HepG2 (cell line): ENCODE measurements around the gene GNGT2. TPM values are rescaled to one million over a fixed set of nuclear protein-coding genes. Genes with fewer than 3 reads are reported as not detected.

Source experiments
- ATAC-seq: fragments of 200-7000 bp; cut with Tn5 transposase; 3 replicates; pipeline ENCODE4 v1.9.1; 2020; ENCODE audit warnings: mild to moderate bottlenecking, moderate library complexity
- BruUV-seq: library from RNA; stranded (reverse); fragments of 400-500 nt; replicated peaks from 2 replicates; lab custom pipeline; 2021; lab: Mats Ljungman, UMichigan
- CTCF ChIA-PET: fragments of 300-600 bp; formaldehyde crosslinking; extraction: SDS; loops from one replicate; lab custom pipeline; 2021; ENCODE audit warnings: low total read pairs, inconsistent platforms, low intra/inter-chr PET ratio; lab: Yijun Ruan, JAX
- POLR2A ChIA-PET: fragments of 350-600 bp; sonication (Branson Sonifier 250); formaldehyde crosslinking; loops from one replicate; lab custom pipeline; 2020; ENCODE audit warnings: antibody characterized with exemption, inconsistent platforms; lab: Yijun Ruan, JAX
- DNase-seq: peaks from one replicate; pipeline ENCODE4 v3.0.0-alpha.2; 2015; ENCODE audit warnings: low spot score
- FAIRE-seq: peaks from 3 replicates; lab custom pipeline; 2011; peaks lifted over from hg19 to GRCh38; lab: Jason Lieb, UNC
- H2AFZ ChIP-seq: one replicate; pipeline ENCODE4 v1.6.1; 2011; ENCODE audit warnings: low read length, inconsistent platforms
- H3K27ac ChIP-seq: fragments of 300-600 bp; 3 replicates; pipeline ENCODE4 v1.8.0; 2011; ENCODE audit warnings: mixed run types, mild to moderate bottlenecking, mixed read lengths, low read length, inconsistent platforms; ENCODE audit not compliant: insufficient read depth; ENCODE audit errors: extremely low read length
- H3K27me3 ChIP-seq, 2 experiments: fragments of 200-600 bp in 1 of 2; 2 replicates in 1 of 2; 3 replicates in 1 of 2; pipeline versions ENCODE4 v1.6.0 to v1.8.0; 2011; ENCODE audit warnings: low read length in 2 of 2, mild to moderate bottlenecking in 2 of 2, moderate library complexity in 2 of 2, inconsistent platforms in 1 of 2; ENCODE audit not compliant: insufficient read depth in 2 of 2, control insufficient read depth in 1 of 2
- H3K36me3 ChIP-seq, 2 experiments: fragments of 200-600 bp in 1 of 2; replicated peaks in 1 of 2; 2 replicates in 1 of 2; 3 replicates in 1 of 2; pipeline versions ENCODE4 v1.5.1 to v1.8.0; 2011; ENCODE audit warnings: low read length in 2 of 2, inconsistent platforms in 1 of 2; ENCODE audit not compliant: insufficient read depth in 2 of 2, control insufficient read depth in 1 of 2
- H3K4me1 ChIP-seq: 2 replicates; pipeline ENCODE4 v1.5.1; 2012; ENCODE audit warnings: low read length, inconsistent platforms; ENCODE audit not compliant: insufficient read depth
- H3K4me2 ChIP-seq: 2 replicates; pipeline ENCODE4 v1.6.0; 2011; ENCODE audit warnings: low read depth, low read length, inconsistent platforms
- H3K4me3 ChIP-seq, 3 experiments: fragments of 200-600 bp in 1 of 3; sonication (generic), shearing (Covaris generic) in 1 of 3; replicated peaks in 1 of 3; 2 replicates each; pipeline ENCODE4 v1.5.1; 2011 to 2016; ENCODE audit warnings: low read length in 3 of 3, inconsistent platforms in 2 of 3, low read depth in 2 of 3, mild to moderate bottlenecking in 2 of 3, control low read depth in 1 of 3, mixed read lengths in 1 of 3; ENCODE audit not compliant: insufficient read depth in 1 of 3
- H3K79me2 ChIP-seq: one replicate; pipeline ENCODE4 v1.6.1; 2011; ENCODE audit warnings: low read length, inconsistent platforms; ENCODE audit not compliant: insufficient read depth
- H3K9ac ChIP-seq: 2 replicates; pipeline ENCODE4 v1.6.0; 2011; ENCODE audit warnings: mild to moderate bottlenecking, low read depth, low read length, inconsistent platforms; ENCODE audit not compliant: insufficient read depth
- H3K9me3 ChIP-seq: 2 replicates; pipeline ENCODE4 v1.5.1; 2012; ENCODE audit warnings: mild to moderate bottlenecking, low read length
- H4K20me1 ChIP-seq: 2 replicates; pipeline ENCODE4 v1.6.0; 2011; ENCODE audit warnings: inconsistent platforms, mild to moderate bottlenecking, low read length, moderate library complexity; ENCODE audit not compliant: insufficient read depth
- ADNP ChIP-seq: sonication (generic); formaldehyde crosslinking; IDR thresholded peaks from 2 replicates; pipeline ENCODE4 v1.4.0; 2020; ENCODE audit warnings: missing genetic modification reagents
- DNMT1 ChIP-seq: sonication (generic); formaldehyde crosslinking; IDR thresholded peaks from 2 replicates; pipeline ENCODE4 v1.5.1; 2020; ENCODE audit warnings: mild to moderate bottlenecking, missing genetic modification reagents
- FOSL2 ChIP-seq: sonication (generic); formaldehyde crosslinking; IDR thresholded peaks from 2 replicates; pipeline ENCODE4 v1.4.0; 2020; ENCODE audit warnings: missing genetic modification reagents
- GLI4 ChIP-seq: sonication (generic); formaldehyde crosslinking; IDR thresholded peaks from 2 replicates; pipeline ENCODE4 v1.5.1; 2020; ENCODE audit warnings: missing genetic modification reagents, mild to moderate bottlenecking, moderate library complexity, borderline replicate concordance
- IKZF4 ChIP-seq: sonication (generic); formaldehyde crosslinking; IDR thresholded peaks from 2 replicates; pipeline ENCODE4 v1.5.1; 2020; ENCODE audit warnings: borderline replicate concordance, mild to moderate bottlenecking, low read depth, missing genetic modification reagents; ENCODE audit errors: not compliant biosample characterization
- KDM2A ChIP-seq: sonication (generic); formaldehyde crosslinking; IDR thresholded peaks from 2 replicates; pipeline ENCODE4 v1.4.0; 2020; ENCODE audit warnings: low read depth, missing genetic modification reagents, borderline replicate concordance
- KLF15 ChIP-seq: sonication (generic); formaldehyde crosslinking; IDR thresholded peaks from 2 replicates; pipeline ENCODE4 v1.8.1; 2023; ENCODE audit warnings: borderline replicate concordance, mild to moderate bottlenecking, inconsistent platforms, missing genetic modification reagents, mixed read lengths
- MTA1 ChIP-seq: sonication (generic); formaldehyde crosslinking; IDR thresholded peaks from 2 replicates; pipeline ENCODE4 v1.4.0; 2020; ENCODE audit warnings: missing genetic modification reagents, mild to moderate bottlenecking, borderline replicate concordance
- PCBP2 ChIP-seq: fragments of 200-400 bp; formaldehyde crosslinking; optimal IDR thresholded peaks from 2 replicates; pipeline ENCODE3; 2018; ENCODE audit warnings: low read length, low read depth; ENCODE audit not compliant: poor library complexity, severe bottlenecking
- REPIN1 ChIP-seq: sonication (generic); formaldehyde crosslinking; IDR thresholded peaks from 2 replicates; pipeline ENCODE4 v1.8.0; 2022; ENCODE audit warnings: missing genetic modification reagents, low read depth, mild to moderate bottlenecking, borderline replicate concordance
- SMAD3 ChIP-seq: sonication (generic); formaldehyde crosslinking; IDR thresholded peaks from 2 replicates; pipeline ENCODE4 v1.4.0; 2020; ENCODE audit warnings: missing genetic modification reagents
- SSRP1 ChIP-seq: IDR thresholded peaks from 2 replicates; pipeline ENCODE4 v1.6.1; 2016; ENCODE audit warnings: control low read depth
- ZNF143 ChIP-seq: sonication (generic); formaldehyde crosslinking; IDR thresholded peaks from 2 replicates; pipeline ENCODE4 v1.4.0; 2020; ENCODE audit warnings: missing genetic modification reagents
- ZNF274 ChIP-seq: sonication (generic); formaldehyde crosslinking; IDR thresholded peaks from 2 replicates; pipeline ENCODE4 v1.5.1; 2020; ENCODE audit warnings: mild to moderate bottlenecking, missing genetic modification reagents
- ZNF749 ChIP-seq: sonication (generic); formaldehyde crosslinking; IDR thresholded peaks from 2 replicates; pipeline ENCODE4 v1.8.0; 2022; ENCODE audit warnings: mild to moderate bottlenecking, missing genetic modification reagents, moderate library complexity, borderline replicate concordance
- ZNF780A ChIP-seq: sonication (generic); formaldehyde crosslinking; IDR thresholded peaks from 2 replicates; pipeline ENCODE4 v1.8.0; 2022; ENCODE audit warnings: mild to moderate bottlenecking, missing genetic modification reagents, moderate library complexity
- WGBS: methylation state at CpG from one replicate; pipeline ENCODE4 v1.1.6; 2017; ENCODE audit warnings: low lambda C conversion rate; 5-methylcytosine and 5-hydroxymethylcytosine counted together
- in situ Hi-C: cut with HindIII; loops from 2 replicates; pipeline ENCODE4 v1.10.0; 2017; ENCODE audit warnings: low pct_unique_long_range_greater_than_20kb; ENCODE audit not compliant: extremely low pct_ligation_motif_present
- intact Hi-C: fragments of 100-400 bp; cut with micrococcal nuclease; formaldehyde crosslinking; loops from one replicate; pipeline ENCODE4 v1.10.0; 2022; ENCODE audit not compliant: unreplicated experiment
- polyA plus RNA-seq, 8 experiments: library from polyadenylated mRNA; depleted of rRNA in 3 of 8; stranded (reverse) in 7 of 8; unstranded in 1 of 8; fragments of >200 nt; fragmentation: Illumina TruSeq in 4 of 8; extraction: Trizol in 4 of 8; gene quantifications; 2 replicates each; pipeline versions ENCODE4 v1.2.1 to v1.2.3, GENCODE V29; 2011 to 2016; ENCODE audit warnings: low read depth in 4 of 8, missing spikeins in 1 of 8, mixed read lengths in 1 of 8; ENCODE audit not compliant: insufficient read depth in 1 of 8
- total RNA-seq, 5 experiments: library from RNA; depleted of rRNA; stranded (reverse); fragments of >200 nt; fragmentation: Illumina TruSeq; extraction: Trizol; gene quantifications; 2 replicates each; pipeline ENCODE4 v1.2.3, GENCODE V29; 2016; ENCODE audit warnings: low read depth in 1 of 5
- TF ChIP-seq, protein P1 (sequence below): sonication (generic); formaldehyde crosslinking; conservative IDR thresholded peaks from 2 replicates; pipeline ENCODE4 v1.4.0; 2020; ENCODE audit warnings: missing genetic modification reagents
- TF ChIP-seq, protein P2 (sequence below): sonication (generic); formaldehyde crosslinking; IDR thresholded peaks from 2 replicates; pipeline ENCODE4 v1.4.0; 2020; ENCODE audit warnings: missing genetic modification reagents, mild to moderate bottlenecking, borderline replicate concordance

GNGT2 gene
- total and polyA plus RNA-seq, 2 of the 13 experiments (the other 11 are each of a cell fraction or from before 2014, with no cell fraction given): not detected

DNA sequence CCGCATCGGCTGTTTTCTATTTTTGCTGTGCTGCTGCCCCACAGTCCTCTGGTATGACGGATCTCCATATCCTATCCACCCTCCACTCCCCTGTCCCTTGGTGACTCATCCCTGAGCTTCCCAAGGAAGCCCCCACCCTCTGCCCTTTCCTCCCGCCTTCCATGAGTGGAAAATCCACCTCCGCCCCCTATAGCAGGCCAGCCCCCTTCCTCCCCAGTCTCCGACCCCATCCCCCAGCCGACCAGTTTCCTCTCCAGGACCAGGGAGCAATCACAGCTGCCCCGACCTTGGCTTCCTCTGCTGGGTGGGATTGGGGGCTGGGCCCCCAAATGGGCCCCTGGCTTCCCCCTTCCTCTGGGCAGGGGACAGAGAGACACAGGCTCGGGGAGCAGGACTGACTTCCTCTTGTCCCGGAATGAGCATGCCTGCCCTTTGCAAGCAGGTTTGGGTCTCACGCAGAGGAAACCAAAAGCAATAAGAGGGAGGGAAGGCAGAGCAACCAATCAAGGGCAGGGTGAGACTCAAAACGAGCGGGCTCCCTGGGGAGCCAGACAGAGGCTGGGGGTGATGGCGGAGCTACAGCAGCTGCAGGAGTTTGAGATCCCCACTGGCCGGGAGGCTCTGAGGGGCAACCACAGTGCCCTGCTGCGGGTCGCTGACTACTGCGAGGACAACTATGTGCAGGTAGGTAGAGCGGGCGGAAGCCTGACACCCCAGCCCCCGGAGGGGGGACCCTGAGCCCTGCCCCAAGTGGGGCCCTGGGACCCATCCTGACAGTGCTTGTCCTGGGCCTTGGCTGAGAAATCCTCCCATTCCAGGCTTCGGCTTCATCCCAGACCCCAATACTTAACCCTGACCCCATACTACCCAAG, at the start of gene GNGT2, which contains the start of gene ABI3 (continued):
- TF ChIP-seq, protein P1, sequence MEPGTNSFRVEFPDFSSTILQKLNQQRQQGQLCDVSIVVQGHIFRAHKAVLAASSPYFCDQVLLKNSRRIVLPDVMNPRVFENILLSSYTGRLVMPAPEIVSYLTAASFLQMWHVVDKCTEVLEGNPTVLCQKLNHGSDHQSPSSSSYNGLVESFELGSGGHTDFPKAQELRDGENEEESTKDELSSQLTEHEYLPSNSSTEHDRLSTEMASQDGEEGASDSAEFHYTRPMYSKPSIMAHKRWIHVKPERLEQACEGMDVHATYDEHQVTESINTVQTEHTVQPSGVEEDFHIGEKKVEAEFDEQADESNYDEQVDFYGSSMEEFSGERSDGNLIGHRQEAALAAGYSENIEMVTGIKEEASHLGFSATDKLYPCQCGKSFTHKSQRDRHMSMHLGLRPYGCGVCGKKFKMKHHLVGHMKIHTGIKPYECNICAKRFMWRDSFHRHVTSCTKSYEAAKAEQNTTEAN (CRISPR knock-in tag): no peak
- TF ChIP-seq MTA1 (CRISPR knock-in tag): no peak
- no peak for TF ChIP-seq SMAD3
- TF ChIP-seq REPIN1 (CRISPR knock-in tag): no peak
- no peak for TF ChIP-seq GLI4
- no peak for TF ChIP-seq ZNF749 (CRISPR knock-in tag)

DNA sequence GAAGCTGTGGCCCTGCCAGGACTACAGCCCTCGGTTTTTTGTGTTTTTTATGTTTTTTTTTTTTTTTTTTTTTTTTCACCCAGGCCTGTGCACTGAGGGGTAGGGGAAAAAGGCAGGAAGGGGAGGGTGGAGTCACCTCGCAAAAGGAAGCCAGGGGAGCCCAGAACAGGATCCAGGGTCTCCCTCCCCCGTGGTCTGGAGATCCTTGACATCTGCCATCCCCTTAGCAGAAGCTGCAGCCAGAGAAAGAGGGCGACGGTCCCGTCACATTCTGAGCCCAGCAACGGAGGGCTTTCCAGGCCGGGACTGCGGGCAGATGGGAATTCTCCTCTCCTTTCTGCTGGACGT, 49.3 kb upstream of the GNGT2 start:
- H3K4me2 ChIP-seq: peak overlapping the region; percentile 99
- intact Hi-C loops: no loop called here
- ATAC-seq (peak; percentile 16), DNase-seq (no peak), FAIRE-seq (no peak)
- 0 out of 2 replicates have a peak, but pooled peaks have one; percentile 64 for TF ChIP-seq ADNP (CRISPR knock-in tag)
- TF ChIP-seq DNMT1: no peak
- no peak for TF ChIP-seq FOSL2 (CRISPR knock-in tag)
- TF ChIP-seq, protein P2, sequence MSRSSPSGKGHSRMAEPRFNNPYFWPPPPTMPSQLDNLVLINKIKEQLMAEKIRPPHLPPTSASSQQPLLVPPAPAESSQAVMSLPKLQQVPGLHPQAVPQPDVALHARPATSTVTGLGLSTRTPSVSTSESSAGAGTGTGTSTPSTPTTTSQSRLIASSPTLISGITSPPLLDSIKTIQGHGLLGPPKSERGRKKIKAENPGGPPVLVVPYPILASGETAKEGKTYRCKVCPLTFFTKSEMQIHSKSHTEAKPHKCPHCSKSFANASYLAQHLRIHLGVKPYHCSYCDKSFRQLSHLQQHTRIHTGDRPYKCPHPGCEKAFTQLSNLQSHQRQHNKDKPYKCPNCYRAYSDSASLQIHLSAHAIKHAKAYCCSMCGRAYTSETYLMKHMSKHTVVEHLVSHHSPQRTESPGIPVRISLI (CRISPR knock-in tag): 0 out of 2 replicates have a peak, but pooled peaks have one; percentile 15
- 0 out of 2 replicates have a peak, but pooled peaks have one; percentile 22 for TF ChIP-seq KDM2A
- no peak for TF ChIP-seq ZNF274 (CRISPR knock-in tag)
- TF ChIP-seq PCBP2: no peak
- 0 out of 2 replicates have a peak, but pooled peaks have one; percentile 18 for TF ChIP-seq KLF15 (CRISPR knock-in tag)
- 0 out of 2 replicates have a peak, but pooled peaks have one; percentile 14 for TF ChIP-seq REPIN1 (CRISPR knock-in tag)
- TF ChIP-seq ZNF143 (CRISPR knock-in tag): 0 out of 2 replicates have a peak, but pooled peaks have one; percentile 10
- TF ChIP-seq ZNF780A: no peak
- TF ChIP-seq IKZF4 (CRISPR knock-in tag): no peak
- TF ChIP-seq SSRP1 (CRISPR knock-in tag): no peak
- no peaks in the 10 kb centered on the region for H4K20me1 ChIP-seq
- BruUV-seq: no TSS peak
- H3K9me3 ChIP-seq: no peaks in the 10 kb centered on the region
- H3K9ac ChIP-seq: peak overlapping the region; percentile 51; the same call in 1 of the 2 replicates
- peaks cover 13% of the 10 kb centered on the region for H3K4me1 ChIP-seq
- peak overlapping the region; percentile 34 for H2AFZ ChIP-seq
- no peaks in the 10 kb centered on the region for H3K36me3 ChIP-seq
- ChIA-PET CTCF (no interaction called here), POLR2A (no interaction called here)
- H3K4me3 ChIP-seq: peak overlapping the region; percentile 46 to 76 (median 55)
- H3K27ac ChIP-seq: no peak overlapping the region
- H3K79me2 ChIP-seq: no peaks in the 10 kb centered on the region
- peaks cover 2 to 25% of the 10 kb centered on the region in 2 experiments; a peak in 4 of 5 replicates for H3K27me3 ChIP-seq
- in situ Hi-C loops: no loop called here
- 6% methylated on average over 10 of the region's 10 CpGs for WGBS
